Small intestine (tissue), 7 donors: Measurements from ENCODE around the gene PIH1D1. TPM values are rescaled to one million over a fixed set of nuclear protein-coding genes. Genes with fewer than 3 reads are reported as not detected.
"Not testable (repeated sequence)": the region's sequence is repeated elsewhere in the genome, so short reads cannot be mapped to it uniquely, and the experiment has no call there.

Source experiments
- DNase-seq, 2 donors: peaks; one replicate each; pipeline versions ENCODE4 v3.0.0 to v3.0.0-alpha.2; 2013
- FAIRE-seq: peaks from 2 replicates; lab custom pipeline; 2012; peaks lifted over from hg19 to GRCh38; lab: Jason Lieb, UNC
- H3K27ac ChIP-seq, 3 donors: one replicate each; pipeline ENCODE4 v1.5.1; 2013; ENCODE audit warnings: low read length in 2 of 3, mild to moderate bottlenecking in 2 of 3, control low read depth in 1 of 3, inconsistent platforms in 1 of 3, low read depth in 1 of 3, moderate library complexity in 1 of 3
- H3K27me3 ChIP-seq, 3 donors: one replicate each; pipeline ENCODE4 v1.6.1; 2013; ENCODE audit warnings: low read length in 3 of 3, inconsistent platforms in 1 of 3; ENCODE audit not compliant: control insufficient read depth in 3 of 3, insufficient read depth in 3 of 3
- H3K36me3 ChIP-seq, 3 donors: one replicate each; pipeline ENCODE4 v1.6.1; 2013; ENCODE audit warnings: low read length in 3 of 3, inconsistent platforms in 1 of 3, low read depth in 1 of 3, mild to moderate bottlenecking in 1 of 3, moderate library complexity in 1 of 3; ENCODE audit not compliant: control insufficient read depth in 3 of 3, insufficient read depth in 2 of 3
- H3K4me1 ChIP-seq, 3 donors: one replicate each; pipeline ENCODE4 v1.6.1; 2013; ENCODE audit warnings: low read length in 2 of 3, inconsistent platforms in 1 of 3, low read depth in 1 of 3, mild to moderate bottlenecking in 1 of 3, moderate library complexity in 1 of 3; ENCODE audit not compliant: control insufficient read depth in 3 of 3, insufficient read depth in 2 of 3
- H3K4me3 ChIP-seq, 3 donors: one replicate each; pipeline ENCODE4 v1.5.1; 2013; ENCODE audit warnings: low read length in 3 of 3, control low read depth in 1 of 3, inconsistent platforms in 1 of 3, low read depth in 1 of 3, mild to moderate bottlenecking in 1 of 3, moderate library complexity in 1 of 3
- H3K9me3 ChIP-seq, 2 donors: one replicate each; pipeline ENCODE4 v1.6.1; 2013; ENCODE audit warnings: low read depth in 1 of 2, low read length in 1 of 2; ENCODE audit not compliant: control insufficient read depth in 2 of 2, insufficient read depth in 1 of 2
- WGBS, 3 donors: extraction: QIAGEN DNeasy Blood & Tissue Kit; methylation state at CpG; one replicate each; pipeline ENCODE4 v1.1.7; 2013; 5-methylcytosine and 5-hydroxymethylcytosine counted together
- polyA plus RNA-seq, 4 donors: library from polyadenylated mRNA; stranded (reverse) in 3 of 4; unstranded in 1 of 4; fragments of 200-250 nt in 3 of 4; fragments of 120-200 nt in 1 of 4; gene quantifications; one replicate each; pipeline versions ENCODE4 v1.2.1 to v1.2.3, GENCODE V29; 2013
- donor health status: healthy with polysubstance abuse.
- donor health status: control.
- donor health status: control.
- donor health status: Bipolar disorder and iron deficiency.
- donor health status: healthy.

PIH1D1 gene
- polyA plus RNA-seq, 4 donors: 81.1 to 115 (median 89.6) TPM

DNA sequence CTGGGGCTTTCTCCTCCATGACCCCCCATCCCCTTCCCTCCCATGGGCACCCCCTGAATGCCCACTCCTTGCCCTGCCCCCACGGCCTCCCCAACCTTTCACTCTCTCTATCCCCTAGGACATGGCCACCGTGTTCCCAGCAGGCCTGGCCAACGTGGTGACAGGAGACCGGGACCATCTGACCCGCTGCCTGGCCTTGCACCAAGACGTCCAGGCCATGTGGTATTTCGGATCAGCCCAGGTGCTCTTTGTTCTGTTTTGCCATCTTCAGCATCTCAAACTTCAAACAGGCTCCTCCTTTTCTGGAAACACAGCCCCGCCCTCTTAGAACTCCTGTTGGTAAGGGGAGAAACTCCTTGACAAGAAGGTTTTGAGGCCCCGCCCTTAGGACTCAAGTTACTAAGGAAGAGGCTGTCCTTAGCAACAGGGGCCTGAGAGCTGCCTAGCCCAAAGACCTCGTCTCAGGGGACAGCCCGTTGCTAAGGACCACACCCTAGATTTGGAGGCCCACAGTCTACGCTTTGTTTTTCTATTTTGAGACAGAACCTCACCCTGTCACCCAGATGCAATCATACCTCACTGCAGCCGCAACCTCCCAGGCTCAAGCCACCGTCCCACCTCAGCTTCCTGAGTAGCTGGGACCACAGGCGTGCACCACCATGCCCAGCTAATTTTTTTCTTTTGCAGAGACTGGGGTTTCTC, 17.3 kb upstream of the PIH1D1 start:
- Histone ChIP-seq H3K36me3 (peaks cover 0 to 65% (median 13%) of the 10 kb centered on the region in 3 donors), H3K9me3 (no peaks in the 10 kb centered on the region), H3K27me3 (no peaks in the 10 kb centered on the region), H3K4me3 (no peak overlapping the region), H3K27ac (peak overlapping the region; percentile 22 to 59 (median 34)), H3K4me1 (peaks cover 0 to 4% (median 0%) of the 10 kb centered on the region in 3 donors)
- FAIRE-seq (no peak), DNase-seq (peak in 1 of 2 donors; percentile 56)
- 50 to 66% (median 63%) methylated on average over 15 of the region's 15 CpGs for WGBS, 3 donors

DNA sequence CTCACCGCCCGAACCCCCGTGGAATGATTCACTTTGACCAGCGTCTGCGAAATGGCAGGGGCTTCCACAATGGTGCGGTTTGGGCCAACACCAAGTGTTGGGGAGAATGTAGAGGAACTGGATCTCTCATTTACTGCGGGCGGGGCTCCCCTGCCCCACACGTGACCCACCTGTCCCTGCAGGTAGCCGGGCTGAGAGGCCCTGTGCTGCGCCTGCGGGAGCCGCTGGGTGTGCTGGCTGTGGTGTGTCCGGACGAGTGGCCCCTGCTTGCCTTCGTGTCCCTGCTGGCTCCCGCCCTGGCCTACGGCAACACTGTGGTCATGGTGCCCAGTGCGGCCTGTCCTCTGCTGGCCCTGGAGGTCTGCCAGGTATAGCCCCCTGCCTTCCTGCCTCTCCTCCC, 16.6 kb upstream of the PIH1D1 start:
- Histone ChIP-seq H3K9me3 (no peaks in the 10 kb centered on the region), H3K36me3 (peaks cover 0 to 68% (median 13%) of the 10 kb centered on the region in 3 donors), H3K27me3 (no peaks in the 10 kb centered on the region), H3K27ac (peak overlapping the region in 2 of 3 donors; percentile 34 to 59), H3K4me3 (no peak overlapping the region), H3K4me1 (no peaks in the 10 kb centered on the region)
- DNase-seq (no peak), FAIRE-seq (no peak)
- 89 to 91% (median 90%) methylated on average over 19 of the region's 19 CpGs for WGBS, 3 donors

DNA sequence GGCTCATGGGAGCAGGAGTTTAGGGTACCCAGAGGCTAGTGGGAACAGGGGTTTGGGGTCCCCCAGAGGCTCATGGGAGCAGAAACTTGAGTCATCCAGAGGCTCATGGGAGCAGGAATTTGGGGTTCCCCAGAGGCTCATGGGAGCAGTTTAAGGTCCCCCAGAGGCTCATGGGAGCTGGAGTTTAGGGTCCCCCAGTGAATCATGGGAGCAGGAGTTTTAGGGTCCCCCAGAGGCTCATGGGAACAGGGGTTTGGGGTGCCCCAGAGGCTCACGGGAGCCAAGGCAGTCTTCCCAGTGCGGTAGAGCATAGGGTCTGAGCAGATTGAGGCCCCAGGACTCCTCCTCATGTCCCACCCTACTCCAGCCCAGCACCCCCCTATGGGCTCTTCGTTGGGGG, 13.8 kb upstream of the PIH1D1 start:
- H3K9me3 ChIP-seq: no peaks in the 10 kb centered on the region
- FAIRE-seq (no peak), DNase-seq (no peak)
- H3K4me1 ChIP-seq: no peaks in the 10 kb centered on the region
- H3K27me3 ChIP-seq: no peaks in the 10 kb centered on the region
- 83 to 95% (median 92%) methylated on average over 1 to 3 of the region's 3 CpGs for WGBS, 3 donors
- peaks cover 0 to 78% (median 13%) of the 10 kb centered on the region in 3 donors for H3K36me3 ChIP-seq
- no peak overlapping the region for H3K27ac ChIP-seq
- no peak overlapping the region for H3K4me3 ChIP-seq

DNA sequence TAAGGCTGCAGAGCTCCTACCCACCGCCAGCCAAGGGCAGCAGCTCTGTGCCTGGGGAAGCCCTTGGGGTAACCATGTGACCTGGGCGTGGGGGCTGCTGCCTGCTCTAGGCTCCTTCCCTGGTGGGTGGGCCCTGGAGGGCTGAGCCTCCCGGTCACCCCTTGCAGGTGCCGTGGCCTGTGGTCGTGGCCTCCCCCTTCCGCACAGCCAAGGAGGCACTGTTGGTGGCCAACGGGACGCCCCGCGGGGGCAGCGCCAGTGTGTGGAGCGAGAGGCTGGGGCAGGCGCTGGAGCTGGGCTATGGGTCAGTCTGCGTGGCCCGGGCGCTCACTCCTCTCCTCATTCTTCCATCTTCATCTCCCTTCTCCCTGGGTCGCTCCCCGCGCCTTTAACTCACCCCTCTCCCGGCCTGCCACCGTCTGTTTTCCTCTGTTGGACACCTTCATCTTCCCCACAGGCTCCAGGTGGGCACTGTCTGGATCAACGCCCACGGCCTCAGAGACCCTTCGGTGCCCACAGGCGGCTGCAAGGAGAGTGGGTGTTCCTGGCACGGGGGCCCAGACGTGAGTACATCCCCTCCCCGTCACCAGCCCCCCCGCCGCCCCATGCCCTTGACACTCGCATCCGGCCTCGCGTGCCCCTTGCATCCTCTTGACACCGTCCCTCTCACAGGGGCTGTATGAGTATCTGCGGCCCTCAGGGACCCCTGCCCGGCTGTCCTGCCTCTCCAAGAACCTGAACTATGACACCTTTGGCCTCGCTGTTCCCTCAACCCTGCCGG, 12.5 kb upstream of the PIH1D1 start:
- DNase-seq: no peak
- H3K9me3 ChIP-seq: no peaks in the 10 kb centered on the region
- no peaks in the 10 kb centered on the region for H3K4me1 ChIP-seq
- FAIRE-seq: no peak
- 91 to 94% (median 94%) methylated on average over 34 to 39 of the region's 39 CpGs for WGBS, 3 donors
- peaks cover 0 to 80% (median 16%) of the 10 kb centered on the region in 3 donors for H3K36me3 ChIP-seq
- no peaks in the 10 kb centered on the region for H3K27me3 ChIP-seq
- H3K4me3 ChIP-seq: no peak overlapping the region
- no peak overlapping the region for H3K27ac ChIP-seq

DNA sequence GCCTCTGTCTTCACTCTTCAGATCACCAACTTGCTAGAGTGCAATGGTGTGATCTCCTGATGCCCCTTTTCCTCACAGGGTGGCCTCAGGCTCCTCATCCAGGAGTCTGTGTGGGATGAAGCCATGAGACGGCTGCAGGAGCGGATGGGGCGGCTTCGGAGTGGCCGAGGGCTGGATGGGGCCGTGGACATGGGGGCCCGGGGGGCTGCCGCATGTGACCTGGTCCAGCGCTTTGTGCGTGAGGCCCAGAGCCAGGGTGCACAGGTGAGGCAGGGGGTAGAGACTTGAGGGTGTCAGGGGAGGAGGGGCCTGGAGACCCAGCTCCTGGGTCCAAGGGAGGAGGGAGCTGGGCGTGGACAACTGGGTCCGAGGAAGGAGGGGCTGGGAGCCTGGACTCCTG, 10.9 kb upstream of the PIH1D1 start:
- WGBS, 3 donors: 87 to 96% (median 88%) methylated on average over 11 to 12 of the region's 12 CpGs
- H3K27ac ChIP-seq: no peak overlapping the region

DNA sequence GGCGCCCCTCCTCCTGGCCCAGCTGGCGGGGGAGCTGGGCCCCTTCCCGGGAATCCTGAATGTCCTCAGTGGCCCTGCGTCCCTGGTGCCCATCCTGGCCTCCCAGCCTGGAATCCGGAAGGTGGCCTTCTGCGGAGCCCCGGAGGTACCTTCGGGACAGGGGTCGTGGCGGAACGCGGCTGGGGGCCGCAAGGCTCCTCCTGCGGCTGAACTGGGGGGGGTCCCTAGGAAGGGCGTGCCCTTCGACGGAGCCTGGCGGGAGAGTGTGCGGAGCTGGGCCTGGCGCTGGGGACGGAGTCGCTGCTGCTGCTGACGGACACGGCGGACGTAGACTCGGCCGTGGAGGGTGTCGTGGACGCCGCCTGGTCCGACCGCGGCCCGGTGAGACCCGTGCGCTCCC, 10.0 kb upstream of the PIH1D1 start:
- DNase-seq: no peak
- 97 to 99% (median 98%) methylated on average over 28 to 37 of the region's 37 CpGs for WGBS, 3 donors
- no peak for FAIRE-seq
- H3K36me3 ChIP-seq: peaks cover 0 to 81% (median 16%) of the 10 kb centered on the region in 3 donors
- H3K27ac ChIP-seq: no peak overlapping the region
- H3K9me3 ChIP-seq: no peaks in the 10 kb centered on the region
- no peaks in the 10 kb centered on the region for H3K27me3 ChIP-seq
- H3K4me3 ChIP-seq: no peak overlapping the region
- no peaks in the 10 kb centered on the region for H3K4me1 ChIP-seq

More for the DNA sequence above, 10.9 kb upstream of the PIH1D1 start:
- FAIRE-seq (no peak), DNase-seq (no peak)
- Histone ChIP-seq H3K27me3 (no peaks in the 10 kb centered on the region), H3K36me3 (peaks cover 0 to 80% (median 16%) of the 10 kb centered on the region in 3 donors), H3K4me3 (no peak overlapping the region), H3K9me3 (no peaks in the 10 kb centered on the region), H3K4me1 (no peaks in the 10 kb centered on the region)

DNA sequence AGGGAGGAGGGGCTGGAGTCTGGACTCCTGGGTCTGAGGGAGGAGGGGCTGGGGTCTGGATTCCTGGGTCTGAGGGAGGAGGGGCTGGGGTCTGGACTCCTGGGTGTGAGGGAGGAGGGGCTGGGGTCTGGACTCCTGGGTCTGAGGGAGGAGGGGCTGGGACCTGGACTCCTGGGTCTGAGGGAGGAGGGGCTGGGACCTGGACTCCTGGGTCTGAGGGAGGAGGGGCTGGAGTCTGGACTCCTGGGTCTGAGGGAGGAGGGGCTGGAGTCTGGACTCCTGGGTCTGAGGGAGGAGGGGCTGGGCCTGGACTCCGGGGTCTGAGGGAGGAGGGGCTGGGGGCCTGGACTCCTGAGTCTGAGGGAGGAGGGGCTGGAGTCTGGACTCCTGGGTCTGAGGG, 9.5 kb upstream of the PIH1D1 start:
- not testable (repeated sequence) for H3K4me1 ChIP-seq, FAIRE-seq, H3K27me3 ChIP-seq, H3K4me3 ChIP-seq, H3K27ac ChIP-seq, DNase-seq, H3K9me3 ChIP-seq
- WGBS, 3 donors: 0% methylated on average over 1 of the region's 1 CpG; no CpG with 5 or more reads in 1 of the 3 donors
- H3K36me3 ChIP-seq: peaks cover 0 to 80% (median 15%) of the 10 kb centered on the region in 3 donors

DNA sequence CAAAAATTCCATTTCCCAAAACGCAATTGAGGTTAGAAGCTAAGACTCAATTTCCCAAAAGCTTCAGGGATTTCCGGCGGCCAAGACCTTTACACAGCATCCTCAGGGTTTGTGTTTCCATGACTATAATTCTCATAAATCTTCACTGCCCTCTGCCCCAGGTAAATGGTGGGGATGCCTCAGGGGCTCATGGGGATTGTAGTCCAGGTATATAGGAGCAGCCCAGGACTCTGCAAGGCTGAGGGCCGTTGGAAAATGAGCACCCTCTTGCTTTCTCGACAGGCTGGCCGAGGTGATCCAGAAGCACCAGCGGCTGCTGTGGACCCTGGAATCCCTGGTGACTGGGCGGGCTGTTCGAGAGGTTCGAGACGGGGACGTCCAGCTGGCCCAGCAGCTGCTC, 7.8 kb upstream of the PIH1D1 start:
- Histone ChIP-seq H3K9me3 (no peaks in the 10 kb centered on the region), H3K4me3 (no peak overlapping the region), H3K4me1 (peaks cover 0 to 2% (median under 1%) of the 10 kb centered on the region in 3 donors), H3K27me3 (no peaks in the 10 kb centered on the region), H3K27ac (peak overlapping the region in 1 of 3 donors; percentile 9), H3K36me3 (peaks cover 0 to 65% (median 3%) of the 10 kb centered on the region in 3 donors)
- WGBS, 3 donors: 90 to 93% (median 92%) methylated on average over 12 of the region's 12 CpGs
- no peak for FAIRE-seq
- DNase-seq: no peak
